Naive thymus-derived CD4-positive, alpha-beta T cell (primary cell): Measurements from ENCODE around the gene SOX6. TPM values are rescaled to one million over a fixed set of nuclear protein-coding genes. Genes with fewer than 3 reads are reported as not detected.

Experiments used
- ATAC-seq: fragments of 150-1000 bp; cut with Tn5 transposase; 2 replicates; pipeline ENCODE4 v1.10.0; 2021; ENCODE audit warnings: mild to moderate bottlenecking, moderate library complexity
- CTCF ChIA-PET: fragments of 350-600 bp; sonication (Branson Sonifier 250); formaldehyde crosslinking; loops from one replicate; lab custom pipeline; 2021; ENCODE audit warnings: antibody characterized with exemption; lab: Charles Lee
- POLR2A ChIA-PET: fragments of 350-600 bp; sonication (Branson Sonifier 250); formaldehyde crosslinking; loops from one replicate; lab custom pipeline; 2021; ENCODE audit warnings: antibody characterized with exemption, inconsistent platforms; lab: Charles Lee
- DNase-seq, 9 donors: peaks; one replicate each; pipeline versions ENCODE4 v3.0.0 to v3.0.0-alpha.2; 2020 to 2022; ENCODE audit warnings: mixed read lengths in 1 of 9
- H3K27ac ChIP-seq: one replicate; pipeline ENCODE4 v1.7.0; 2013; ENCODE audit warnings: mild to moderate bottlenecking, low read depth, low read length, moderate library complexity
- H3K27me3 ChIP-seq, 2 donors: one replicate each; pipeline ENCODE4 v1.7.0; 2013; ENCODE audit warnings: low read length in 2 of 2, mild to moderate bottlenecking in 2 of 2, moderate library complexity in 2 of 2; ENCODE audit not compliant: control insufficient read depth in 2 of 2, insufficient read depth in 2 of 2
- H3K36me3 ChIP-seq, 3 experiments: 1 replicate in 2 of 3; 2 replicates in 1 of 3; pipeline ENCODE4 v1.7.0; 2013; ENCODE audit warnings: low read length in 3 of 3, mild to moderate bottlenecking in 3 of 3, moderate library complexity in 1 of 3; ENCODE audit not compliant: insufficient read depth in 3 of 3, control insufficient read depth in 2 of 3
- H3K4me1 ChIP-seq, 2 donors: one replicate each; pipeline ENCODE4 v1.7.0; 2013; ENCODE audit warnings: low read length in 2 of 2, mild to moderate bottlenecking in 2 of 2, moderate library complexity in 1 of 2; ENCODE audit not compliant: control insufficient read depth in 2 of 2, insufficient read depth in 2 of 2
- H3K4me3 ChIP-seq: 2 replicates; pipeline ENCODE4 v1.7.0; 2013; ENCODE audit warnings: mild to moderate bottlenecking, low read length
- H3K9me3 ChIP-seq, 3 experiments: 1 replicate in 2 of 3; 2 replicates in 1 of 3; pipeline ENCODE4 v1.7.0; 2013; ENCODE audit warnings: low read length in 3 of 3; ENCODE audit not compliant: control insufficient read depth in 2 of 3
- H3K27ac Mint-ChIP-seq, 9 donors: one replicate each; pipeline ENCODE4 v1.8.0; 2020 to 2022; ENCODE audit warnings: mixed read lengths in 9 of 9, mild to moderate bottlenecking in 8 of 9, moderate library complexity in 5 of 9, inconsistent platforms in 2 of 9
- H3K27me3 Mint-ChIP-seq, 5 donors: one replicate each; pipeline ENCODE4 v1.8.0; 2021 to 2022; ENCODE audit warnings: mixed read lengths in 5 of 5, mild to moderate bottlenecking in 1 of 5
- H3K36me3 Mint-ChIP-seq, 5 donors: one replicate each; pipeline ENCODE4 v1.8.0; 2020 to 2022; ENCODE audit warnings: mixed read lengths in 5 of 5, mild to moderate bottlenecking in 3 of 5, inconsistent platforms in 1 of 5
- H3K4me1 Mint-ChIP-seq, 7 donors: one replicate each; pipeline ENCODE4 v1.8.0; 2020 to 2022; ENCODE audit warnings: mixed read lengths in 7 of 7, mild to moderate bottlenecking in 3 of 7, inconsistent platforms in 1 of 7
- H3K4me3 Mint-ChIP-seq, 10 donors: one replicate each; pipeline ENCODE4 v1.8.0; 2020 to 2022; ENCODE audit warnings: mild to moderate bottlenecking in 10 of 10, mixed read lengths in 10 of 10, moderate library complexity in 6 of 10, inconsistent platforms in 2 of 10
- H3K9me3 Mint-ChIP-seq, 11 donors: one replicate each; pipeline ENCODE4 v1.8.0; 2020 to 2022; ENCODE audit warnings: mixed read lengths in 11 of 11, mild to moderate bottlenecking in 4 of 11, inconsistent platforms in 1 of 11, moderate library complexity in 1 of 11
- intact Hi-C, 2 donors: fragments of 100-400 bp; cut with micrococcal nuclease; formaldehyde crosslinking; loops; one replicate each; pipeline ENCODE4 v1.15.1; 2023
- polyA plus RNA-seq, 2 donors: library from polyadenylated mRNA; unstranded; fragments of 300-500 nt; fragmentation: Illumina TruSeq; gene quantifications; one replicate each; pipeline ENCODE4 v1.2.3, GENCODE V29; 2021
- total RNA-seq, 6 experiments: library from RNA in 5 of 6; stranded (reverse) in 5 of 6; gene quantifications; 1 replicate in 5 of 6; 2 replicates in 1 of 6; pipeline ENCODE4 v1.2.3 and lab custom pipeline; 2021 to 2026

SOX6 gene
- total and polyA plus RNA-seq, 7 experiments from 2014 or later, result 0.51 TPM; not detected in 6

GRCh38 chr11:16047073-16047472 lies 309.3 kb downstream of the SOX6 start:
- Histone ChIP-seq H3K9me3 (no peaks in the 10 kb centered on the region), H3K27ac (no peak overlapping the region), H3K4me1 (no peaks in the 10 kb centered on the region), H3K36me3 (no peaks in the 10 kb centered on the region), H3K27me3 (no peaks in the 10 kb centered on the region), H3K4me3 (no peak overlapping the region)
- DNase-seq (no peak), ATAC-seq (no peak)
- H3K4me3 Mint-ChIP-seq, result no peak overlapping the region
- intact Hi-C loops, result no loop called here
- ChIA-PET CTCF (no interaction called here), POLR2A (no interaction called here)
- no peaks in the 10 kb centered on the region for H3K27me3 Mint-ChIP-seq
- H3K9me3 Mint-ChIP-seq, result peaks cover 0 to 5% (median 0%) of the 10 kb centered on the region in 11 donors
- no peak overlapping the region for H3K27ac Mint-ChIP-seq
- H3K36me3 Mint-ChIP-seq, result no peaks in the 10 kb centered on the region
- H3K4me1 Mint-ChIP-seq, result no peaks in the 10 kb centered on the region

- Histone ChIP-seq H3K27ac (no peak overlapping the region), H3K36me3 (no peaks in the 10 kb centered on the region), H3K4me1 (no peaks in the 10 kb centered on the region), H3K9me3 (no peaks in the 10 kb centered on the region), H3K4me3 (no peak overlapping the region), H3K27me3 (no peaks in the 10 kb centered on the region)
- Mint-ChIP-seq H3K4me3 (no peak overlapping the region), H3K36me3 (no peaks in the 10 kb centered on the region), H3K9me3 (peaks cover 0 to 5% (median 0%) of the 10 kb centered on the region in 11 donors), H3K27me3 (no peaks in the 10 kb centered on the region), H3K4me1 (no peaks in the 10 kb centered on the region), H3K27ac (no peak overlapping the region)
- POLR2A ChIA-PET, result no interaction called here
- intact Hi-C loops, result no loop called here
- CTCF ChIA-PET, result no interaction called here
- no peak for DNase-seq
- no peak for ATAC-seq
Measured at GRCh38 chr11:16043617-16044016, 312.7 kb downstream of the SOX6 start.

GRCh38 chr11:16041207-16041606 lies 315.1 kb downstream of the SOX6 start:
- POLR2A ChIA-PET, result no interaction called here
- intact Hi-C loops, result no loop called here
- no peak overlapping the region for H3K4me3 Mint-ChIP-seq

GRCh38 chr11:16040151-16040550 lies 316.2 kb downstream of the SOX6 start:
- Histone ChIP-seq H3K4me3 (no peak overlapping the region), H3K4me1 (no peaks in the 10 kb centered on the region), H3K27me3 (no peaks in the 10 kb centered on the region), H3K27ac (no peak overlapping the region), H3K9me3 (no peaks in the 10 kb centered on the region), H3K36me3 (no peaks in the 10 kb centered on the region)
- Mint-ChIP-seq H3K27ac (no peak overlapping the region), H3K9me3 (peaks cover 0 to 5% (median 0%) of the 10 kb centered on the region in 11 donors), H3K4me3 (no peak overlapping the region), H3K27me3 (no peaks in the 10 kb centered on the region), H3K4me1 (no peaks in the 10 kb centered on the region), H3K36me3 (no peaks in the 10 kb centered on the region)
- no peak for ATAC-seq
- CTCF ChIA-PET, result no interaction called here
- intact Hi-C loops, result no loop called here
- POLR2A ChIA-PET, result no interaction called here
- no peak for DNase-seq

More at GRCh38 chr11:16041207-16041606, 315.1 kb downstream of the SOX6 start:
- Histone ChIP-seq H3K9me3 (no peaks in the 10 kb centered on the region), H3K4me3 (no peak overlapping the region), H3K27ac (no peak overlapping the region), H3K4me1 (no peaks in the 10 kb centered on the region), H3K36me3 (no peaks in the 10 kb centered on the region), H3K27me3 (no peaks in the 10 kb centered on the region)
- no peaks in the 10 kb centered on the region for H3K27me3 Mint-ChIP-seq
- ATAC-seq (no peak), DNase-seq (no peak)
- no peak overlapping the region for H3K27ac Mint-ChIP-seq
- H3K4me1 Mint-ChIP-seq, result no peaks in the 10 kb centered on the region
- CTCF ChIA-PET, result no interaction called here
- H3K9me3 Mint-ChIP-seq, result peaks cover 0 to 5% (median 0%) of the 10 kb centered on the region in 11 donors
- H3K36me3 Mint-ChIP-seq, result no peaks in the 10 kb centered on the region

- ATAC-seq (no peak), DNase-seq (no peak)
- H3K27ac ChIP-seq, result no peak overlapping the region
- intact Hi-C loops, result no loop called here
- CTCF ChIA-PET, result no interaction called here
- no peaks in the 10 kb centered on the region for H3K27me3 Mint-ChIP-seq
- no peaks in the 10 kb centered on the region for H3K36me3 Mint-ChIP-seq
- H3K9me3 Mint-ChIP-seq, result peaks cover 0 to 5% (median 0%) of the 10 kb centered on the region in 11 donors
- H3K4me3 Mint-ChIP-seq, result no peak overlapping the region
- H3K4me1 Mint-ChIP-seq, result no peaks in the 10 kb centered on the region
- no peaks in the 10 kb centered on the region for H3K9me3 ChIP-seq
- POLR2A ChIA-PET, result no interaction called here
- no peak overlapping the region for H3K27ac Mint-ChIP-seq
- no peak overlapping the region for H3K4me3 ChIP-seq
- no peaks in the 10 kb centered on the region for H3K4me1 ChIP-seq
- H3K27me3 ChIP-seq, result no peaks in the 10 kb centered on the region
- no peaks in the 10 kb centered on the region for H3K36me3 ChIP-seq
Measured at GRCh38 chr11:16037179-16037578, 319.2 kb downstream of the SOX6 start.

- Mint-ChIP-seq H3K4me1 (no peaks in the 10 kb centered on the region), H3K9me3 (peaks cover 0 to 5% (median 0%) of the 10 kb centered on the region in 11 donors), H3K4me3 (no peak overlapping the region), H3K27ac (no peak overlapping the region), H3K27me3 (no peaks in the 10 kb centered on the region), H3K36me3 (no peaks in the 10 kb centered on the region)
- Histone ChIP-seq H3K4me3 (no peak overlapping the region), H3K27me3 (no peaks in the 10 kb centered on the region), H3K36me3 (no peaks in the 10 kb centered on the region), H3K27ac (no peak overlapping the region), H3K4me1 (no peaks in the 10 kb centered on the region), H3K9me3 (no peaks in the 10 kb centered on the region)
- CTCF ChIA-PET, result interaction anchor here (0.7 kb wide), 1 partner anchor 15 kb away, joined by 5 read pairs; no protein-coding TSS in a partner anchor
- intact Hi-C loops, result no loop called here
- no peak for DNase-seq
- no peak for ATAC-seq
- POLR2A ChIA-PET, result no interaction called here
Measured at GRCh38 chr11:16036218-16036617, 320.1 kb downstream of the SOX6 start.

GRCh38 chr11:16034074-16034473 lies 322.3 kb downstream of the SOX6 start:
- Histone ChIP-seq H3K9me3 (no peaks in the 10 kb centered on the region), H3K4me1 (no peaks in the 10 kb centered on the region), H3K4me3 (no peak overlapping the region), H3K36me3 (no peaks in the 10 kb centered on the region), H3K27ac (no peak overlapping the region), H3K27me3 (no peaks in the 10 kb centered on the region)
- ChIA-PET CTCF (no interaction called here), POLR2A (no interaction called here)
- ATAC-seq, result no peak
- Mint-ChIP-seq H3K9me3 (peaks cover 0 to 5% (median 0%) of the 10 kb centered on the region in 11 donors), H3K27ac (no peak overlapping the region), H3K4me1 (no peaks in the 10 kb centered on the region), H3K4me3 (no peak overlapping the region), H3K27me3 (no peaks in the 10 kb centered on the region), H3K36me3 (no peaks in the 10 kb centered on the region)
- DNase-seq, result no peak
- intact Hi-C loops, result no loop called here
